Erythroblast (primary cell): ENCODE measurements around the gene ANKMY2.

Source experiments
- GATA1 ChIP-seq: IDR thresholded peaks from 2 replicates; pipeline ENCODE4 v1.6.1; 2011; ENCODE audit warnings: low read depth, mild to moderate bottlenecking, control low read depth, low read length, moderate library complexity
- POLR2A ChIP-seq: IDR thresholded peaks from 2 replicates; pipeline ENCODE4 v1.6.1; 2011; ENCODE audit warnings: mild to moderate bottlenecking, low read length

DNA sequence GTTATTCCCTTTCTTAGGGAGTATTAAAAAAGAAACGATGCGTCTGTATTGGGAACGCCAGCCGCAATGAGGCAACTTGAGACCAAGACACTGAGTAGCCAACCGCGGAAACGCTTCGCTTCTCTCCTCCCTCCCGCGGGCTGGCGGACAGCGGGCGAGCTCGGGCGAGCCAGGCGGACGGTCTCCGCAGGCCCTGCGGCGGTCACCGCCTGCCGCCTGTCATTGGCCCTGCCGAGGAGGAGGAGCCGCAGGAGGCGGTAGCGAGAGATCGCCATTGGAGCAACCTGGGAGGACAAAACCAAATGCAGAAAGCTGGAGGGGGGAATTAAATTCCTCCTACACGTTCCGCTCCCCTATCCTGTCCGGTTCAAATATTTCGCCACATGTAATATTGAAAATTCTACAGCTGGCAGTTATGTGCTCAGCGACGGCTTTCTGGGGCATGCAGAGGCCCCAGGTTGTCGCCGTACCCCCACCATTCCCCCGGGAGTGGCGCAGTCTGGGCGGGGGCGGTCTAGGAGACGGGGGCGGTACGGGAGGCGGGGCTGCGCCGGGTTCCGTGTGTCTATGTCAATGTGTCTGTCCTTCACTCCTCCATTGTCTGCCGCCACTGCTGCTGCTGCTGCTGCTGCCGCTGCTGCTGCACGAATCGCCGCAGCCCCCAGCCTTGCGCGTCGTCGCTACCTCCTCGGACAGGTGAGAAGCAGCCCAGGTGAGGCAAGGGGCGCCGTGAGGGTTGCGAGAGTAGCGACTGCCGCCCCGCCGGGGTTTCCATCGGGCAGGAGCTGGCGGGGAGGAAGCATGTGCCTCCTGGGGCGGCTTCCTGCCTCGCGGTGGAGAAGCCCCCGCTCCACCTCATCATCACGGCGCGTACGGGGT, at the start of gene ANKMY2, which contains the start of gene BZW2:
- TF ChIP-seq POLR2A, result peak; percentile 92
- no peak for TF ChIP-seq GATA1
